HepG2 (cell line): ENCODE results near the gene ACSS2.

Experiments
- CEBPB ChIP-seq: IDR thresholded peaks from 2 replicates; pipeline ENCODE4 v1.6.1; 2011; ENCODE audit warnings: low read depth, low read length, improper control_type of control experiment, borderline replicate concordance
- HIC2 ChIP-seq: sonication (generic); formaldehyde crosslinking; IDR thresholded peaks from 2 replicates; pipeline ENCODE4 v1.9.0; 2022; ENCODE audit warnings: low read depth, missing genetic modification reagents
- POLR2AphosphoS5 ChIP-seq: IDR thresholded peaks from 2 replicates; pipeline ENCODE4 v1.6.1; 2012; ENCODE audit warnings: low read depth, low read length
- PRDM10 ChIP-seq: sonication (generic); formaldehyde crosslinking; IDR thresholded peaks from 2 replicates; pipeline ENCODE4 v1.4.0; 2020; ENCODE audit warnings: low read depth, missing genetic modification reagents
- REST ChIP-seq, 2 experiments: IDR thresholded peaks; 2 replicates each; pipeline ENCODE4 v1.6.1; 2011 to 2012; ENCODE audit warnings: low read length in 2 of 2, borderline replicate concordance in 1 of 2, low read depth in 1 of 2, mild to moderate bottlenecking in 1 of 2, moderate library complexity in 1 of 2
- SPEN ChIP-seq: sonication (generic); formaldehyde crosslinking; IDR thresholded peaks from 2 replicates; pipeline ENCODE4 v1.5.1; 2020; ENCODE audit warnings: low read depth, mild to moderate bottlenecking, missing genetic modification reagents
- ZBTB4 ChIP-seq: sonication (generic); formaldehyde crosslinking; IDR thresholded peaks from 2 replicates; pipeline ENCODE4 v1.4.0; 2020; ENCODE audit warnings: missing genetic modification reagents, mild to moderate bottlenecking, borderline replicate concordance
- ZNF274 ChIP-seq: sonication (generic); formaldehyde crosslinking; IDR thresholded peaks from 2 replicates; pipeline ENCODE4 v1.5.1; 2020; ENCODE audit warnings: mild to moderate bottlenecking, missing genetic modification reagents
- ZNF275 ChIP-seq: sonication (generic); formaldehyde crosslinking; IDR thresholded peaks from 2 replicates; pipeline ENCODE4 v1.8.0; 2022; ENCODE audit warnings: missing genetic modification reagents, mild to moderate bottlenecking, inconsistent platforms, borderline replicate concordance
- ZNF337 ChIP-seq: sonication (generic); formaldehyde crosslinking; IDR thresholded peaks from 2 replicates; pipeline ENCODE4 v1.5.1; 2020; ENCODE audit warnings: missing genetic modification reagents, low read depth, mild to moderate bottlenecking, borderline replicate concordance
- ZNF350 ChIP-seq: sonication (generic); formaldehyde crosslinking; IDR thresholded peaks from 2 replicates; pipeline ENCODE4 v1.4.0; 2020; ENCODE audit warnings: mild to moderate bottlenecking, low read depth, missing genetic modification reagents, borderline replicate concordance
- ZNF589 ChIP-seq: sonication (generic); formaldehyde crosslinking; conservative IDR thresholded peaks from 2 replicates; pipeline ENCODE4 v1.8.0; 2022; ENCODE audit warnings: mild to moderate bottlenecking, moderate library complexity, missing genetic modification reagents
- ZNF792 ChIP-seq: IDR thresholded peaks from 2 replicates; pipeline ENCODE4 v1.6.1; 2016

- no peak for TF ChIP-seq PRDM10 (CRISPR knock-in tag)
- no peak for TF ChIP-seq SPEN (CRISPR knock-in tag)
- TF ChIP-seq ZNF792 (CRISPR knock-in tag), result no peak
- no peak for TF ChIP-seq ZBTB4 (CRISPR knock-in tag)
- no peak for TF ChIP-seq CEBPB
- TF ChIP-seq ZNF589 (CRISPR knock-in tag), result no peak
- no peak for TF ChIP-seq ZNF350 (CRISPR knock-in tag)
- TF ChIP-seq ZNF275 (CRISPR knock-in tag), result no peak
- TF ChIP-seq ZNF274 (CRISPR knock-in tag), result no peak
- no peak for TF ChIP-seq REST (IDR thresholded peaks at IDR 0.05; ENCODE audit: borderline replicate concordance in 1 of 2, low read depth in 1 of 2, low read length in 2 of 2)
- TF ChIP-seq POLR2AphosphoS5, result 0 out of 2 replicates have a peak, but pooled peaks have one; percentile 21
- TF ChIP-seq ZNF337 (CRISPR knock-in tag), result no peak
- TF ChIP-seq HIC2 (CRISPR knock-in tag), result no peak
Measured at GRCh38 chr20:34883087-34883688, 6.8 kb downstream of the ACSS2 start.
